ENCODE results near the gene MUTYH. TPM values are rescaled to one million over a fixed set of nuclear protein-coding genes. Genes with fewer than 3 reads are reported as not detected.
"Not testable (repeated sequence)": the region's sequence is repeated elsewhere in the genome, so short reads cannot be mapped to it uniquely, and the experiment has no call there.

The MUTYH gene
- total RNA-seq (10 to 100 TPM; 11.6 to 88.7 (median 19.1) TPM), polyA plus RNA-seq (10 to 100 TPM; 19.4 to 24.1 (median 20.0) TPM)
- long read RNA-seq, donor 1, result 0 reads
- long read RNA-seq, donor 2, result 0 reads
- long read RNA-seq, donor 3, partial matches to known transcripts, result 0 of 1 reads
- long read RNA-seq, donor 3, other reads (novel, unspliced or antisense), result 0 of 1 reads
- long read RNA-seq, donor 4, partial matches to known transcripts, result 0 of 1 reads
- long read RNA-seq, donor 4, other reads (novel, unspliced or antisense), result 0 of 1 reads
- long read RNA-seq, donor 5, result 0 reads
- long read RNA-seq, donor 6, result 0 reads
- long read RNA-seq, donor 7, partial matches to known transcripts, result 0 of 2 reads
- long read RNA-seq, donor 7, other reads (novel, unspliced or antisense), result 0 of 2 reads
- long read RNA-seq, donor 8, partial matches to known transcripts, result 0 of 3 reads
- long read RNA-seq, donor 8, other reads (novel, unspliced or antisense), result 0 of 3 reads
- long read RNA-seq, donor 9, result 0 reads
- long read RNA-seq, donor 10, partial matches to known transcripts, result 0 of 2 reads
- long read RNA-seq, donor 10, other reads (novel, unspliced or antisense), result 0 of 2 reads

DNA sequence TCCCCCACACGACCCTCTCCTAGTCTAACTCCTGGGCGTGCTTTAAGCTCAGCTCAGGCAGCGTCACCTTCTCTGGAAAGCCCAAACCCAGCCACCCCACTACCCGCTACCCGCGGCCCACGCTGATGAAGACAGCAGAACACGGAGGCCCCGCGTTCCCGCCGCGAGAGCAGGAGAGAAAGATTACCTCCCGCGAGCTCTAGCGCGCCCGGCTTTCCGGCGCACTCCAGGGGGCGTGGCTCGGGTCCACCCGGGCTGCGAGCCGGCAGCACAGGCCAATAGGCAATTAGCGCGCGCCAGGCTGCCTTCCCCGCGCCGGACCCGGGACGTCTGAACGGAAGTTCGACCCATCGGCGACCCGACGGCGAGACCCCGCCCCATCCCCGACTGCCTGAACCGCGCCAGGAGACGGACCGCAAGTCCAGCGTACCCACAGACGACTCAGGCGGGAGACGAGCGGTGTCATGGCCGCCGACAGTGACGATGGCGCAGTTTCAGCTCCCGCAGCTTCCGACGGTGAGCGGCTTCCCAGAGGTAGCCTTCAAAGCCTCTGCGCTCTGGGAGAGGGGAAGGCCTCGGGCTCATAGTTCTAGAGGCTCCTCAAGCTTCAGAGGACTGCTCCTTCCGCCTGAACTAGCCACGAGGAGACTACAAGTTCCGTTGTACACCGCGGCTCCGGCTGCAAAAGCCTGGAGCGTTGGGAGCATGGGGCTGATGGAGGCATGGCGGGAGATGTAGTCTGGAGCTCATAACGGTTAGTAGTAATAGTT lies at the start of gene MUTYH, which contains the start of gene TOE1:
Gene MUTYH (minus strand): TSS at position 652 of the 770 bp plus-strand sequence. CDS start 5,935 bp downstream, outside the sequence.
Gene TOE1 (plus strand): TSS at position 382 of the 770 bp plus-strand sequence. CDS start 83 bp downstream, at position 465.
- peak within 1 kb of the TSS; percentile 69 to 82 (median 71) for H3K4me3 ChIP-seq
- intact Hi-C loops (cut with DNase I; ENCODE audit: low total_unique reads), result no loop called here
- peaks cover 28 to 34% (median 34%) of the 10 kb centered on the region in 4 donors for H3K36me3 ChIP-seq
- WGBS, 5 donors, result 0 to 2% (median 1%) methylated on average over 26 to 70 of the region's 70 CpGs
- peak within 1 kb of the TSS; percentile 91 to 98 (median 93) for H3K27ac ChIP-seq
- no peaks in the 10 kb centered on the region for H3K9me3 ChIP-seq
- H3K27me3 ChIP-seq, result no peaks in the 10 kb centered on the region
- H3K4me1 ChIP-seq, result peaks cover 20 to 61% (median 45%) of the 10 kb centered on the region in 4 donors
- peak; percentile 94 to 97 for DNase-seq
- TF ChIP-seq EP300 (IDR thresholded peaks at IDR 0.05) (no peak), POLR2A (IDR thresholded peaks at IDR 0.05) (peak in 1 of 4 donors; percentile 65), POLR2AphosphoS5 (IDR thresholded peaks at IDR 0.05) (peak; percentile 39 to 86 (median 81))
- TF ChIP-seq, protein P1, sequence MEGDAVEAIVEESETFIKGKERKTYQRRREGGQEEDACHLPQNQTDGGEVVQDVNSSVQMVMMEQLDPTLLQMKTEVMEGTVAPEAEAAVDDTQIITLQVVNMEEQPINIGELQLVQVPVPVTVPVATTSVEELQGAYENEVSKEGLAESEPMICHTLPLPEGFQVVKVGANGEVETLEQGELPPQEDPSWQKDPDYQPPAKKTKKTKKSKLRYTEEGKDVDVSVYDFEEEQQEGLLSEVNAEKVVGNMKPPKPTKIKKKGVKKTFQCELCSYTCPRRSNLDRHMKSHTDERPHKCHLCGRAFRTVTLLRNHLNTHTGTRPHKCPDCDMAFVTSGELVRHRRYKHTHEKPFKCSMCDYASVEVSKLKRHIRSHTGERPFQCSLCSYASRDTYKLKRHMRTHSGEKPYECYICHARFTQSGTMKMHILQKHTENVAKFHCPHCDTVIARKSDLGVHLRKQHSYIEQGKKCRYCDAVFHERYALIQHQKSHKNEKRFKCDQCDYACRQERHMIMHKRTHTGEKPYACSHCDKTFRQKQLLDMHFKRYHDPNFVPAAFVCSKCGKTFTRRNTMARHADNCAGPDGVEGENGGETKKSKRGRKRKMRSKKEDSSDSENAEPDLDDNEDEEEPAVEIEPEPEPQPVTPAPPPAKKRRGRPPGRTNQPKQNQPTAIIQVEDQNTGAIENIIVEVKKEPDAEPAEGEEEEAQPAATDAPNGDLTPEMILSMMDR (IDR thresholded peaks at IDR 0.05), result peak in 1 of 7 experiments; percentile 16

DNA sequence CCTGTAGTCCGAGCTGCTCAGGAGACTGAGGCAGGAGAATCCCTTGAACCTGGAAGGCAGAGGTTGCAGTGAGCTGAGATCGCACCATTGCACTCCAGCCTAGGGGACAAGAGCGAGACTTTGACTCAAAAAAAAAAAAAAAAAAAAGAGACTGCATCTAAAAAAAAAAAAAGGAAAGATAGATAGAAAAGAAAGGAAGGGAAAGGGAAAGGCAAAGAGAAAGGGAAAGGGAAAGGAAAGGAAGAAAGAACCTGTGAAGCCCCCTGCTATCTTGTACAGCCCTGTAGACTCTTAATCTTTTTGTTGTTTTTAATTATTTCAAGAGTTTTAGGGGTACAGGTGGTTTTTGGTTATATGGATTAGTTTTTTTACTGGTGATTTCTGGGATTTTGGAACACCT lies 46.0 kb upstream of the MUTYH start:
- Histone ChIP-seq H3K9me3 (no peaks in the 10 kb centered on the region), H3K27me3 (no peaks in the 10 kb centered on the region), H3K4me3 (no peak overlapping the region), H3K27ac (no peak overlapping the region), H3K4me1 (no peaks in the 10 kb centered on the region), H3K36me3 (no peaks in the 10 kb centered on the region)
- WGBS, 5 donors, result 94 to 100% (median 96%) methylated on average over 3 of the region's 3 CpGs
- intact Hi-C loops (cut with DNase I; ENCODE audit: low total_unique reads), result no loop called here
- DNase-seq, result no peak
- no peak for TF ChIP-seq POLR2AphosphoS5 (IDR thresholded peaks at IDR 0.05)
- no peak for TF ChIP-seq POLR2A (IDR thresholded peaks at IDR 0.05)
- TF ChIP-seq, protein P1 (IDR thresholded peaks at IDR 0.05), result no peak
- no peak for TF ChIP-seq EP300 (IDR thresholded peaks at IDR 0.05)

DNA sequence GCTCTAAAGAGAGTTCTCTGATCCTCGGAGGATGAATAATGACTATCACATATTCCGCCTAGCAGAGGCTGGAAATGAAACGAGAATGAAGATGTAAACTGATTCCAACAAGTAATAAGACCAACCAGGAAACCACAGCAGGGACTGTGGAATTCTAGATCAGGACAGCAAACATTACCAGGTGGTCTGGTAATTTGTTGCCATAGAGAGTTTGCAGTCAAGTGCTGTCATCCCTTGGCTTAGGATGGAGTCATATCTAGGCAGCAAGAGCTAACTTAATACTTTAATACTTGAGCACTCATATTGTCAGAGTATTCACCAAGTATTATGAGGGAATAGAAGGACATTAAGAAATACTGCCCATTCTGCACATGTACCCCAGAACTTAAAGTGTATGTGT lies 45.1 kb upstream of the MUTYH start:
- peak in 1 of 2 donors; percentile 26 for DNase-seq
- Histone ChIP-seq H3K27me3 (no peaks in the 10 kb centered on the region), H3K4me3 (no peak overlapping the region), H3K36me3 (no peaks in the 10 kb centered on the region), H3K9me3 (no peaks in the 10 kb centered on the region), H3K27ac (no peak overlapping the region), H3K4me1 (no peaks in the 10 kb centered on the region)
- intact Hi-C loops (cut with DNase I; ENCODE audit: low total_unique reads), result no loop called here
- TF ChIP-seq, protein P1 (IDR thresholded peaks at IDR 0.05), result no peak
- TF ChIP-seq EP300 (IDR thresholded peaks at IDR 0.05) (no peak), POLR2AphosphoS5 (IDR thresholded peaks at IDR 0.05) (no peak), POLR2A (IDR thresholded peaks at IDR 0.05) (no peak)
- 55 to 84% (median 82%) methylated on average over 3 of the region's 3 CpGs for WGBS, 5 donors

DNA sequence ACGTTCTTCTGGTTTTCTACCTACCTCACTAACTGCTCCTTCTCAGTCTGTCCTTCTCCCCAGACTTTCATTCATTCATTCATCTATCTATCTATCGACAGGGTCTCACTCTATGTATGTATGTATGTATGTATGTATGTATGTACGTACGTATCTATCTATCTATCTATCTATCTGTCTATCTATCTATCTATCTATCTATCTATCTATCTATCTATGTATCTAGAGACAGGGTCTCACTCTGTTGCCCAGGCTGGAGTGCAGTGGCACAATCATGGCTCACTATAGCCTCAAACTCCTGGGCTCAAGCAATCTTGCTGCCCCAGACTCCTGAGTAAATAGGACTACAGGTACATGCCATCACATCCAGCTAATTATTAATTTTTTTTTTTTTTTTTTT lies 44.0 kb upstream of the MUTYH start:
- intact Hi-C loops (cut with DNase I; ENCODE audit: low total_unique reads); H3K27ac ChIP-seq; DNase-seq; H3K36me3 ChIP-seq; H3K4me1 ChIP-seq; H3K4me3 ChIP-seq; H3K27me3 ChIP-seq; H3K9me3 ChIP-seq: not testable (repeated sequence)
- 82 to 97% (median 95%) methylated on average over 4 of the region's 4 CpGs for whole genome bisulfite sequencing, 5 donors

All from stomach (tissue), 19 donors.